SU-DHL-6 (cell line): ENCODE measurements around the gene SPTBN5.

Experiments used
- H2AFZ ChIP-seq: fragments of 200-600 bp; sonication (generic); 2 replicates; pipeline ENCODE4 v1.6.1; 2014; ENCODE audit warnings: low read depth, mild to moderate bottlenecking, moderate library complexity, mixed read lengths, antibody characterized with exemption, low read length; ENCODE audit not compliant: severe bottlenecking
- H3F3A ChIP-seq: fragments of 200-600 bp; shearing (Covaris generic); 2 replicates; pipeline ENCODE4 v1.6.0; 2016; ENCODE audit warnings: antibody characterized with exemption, mild to moderate bottlenecking; ENCODE audit not compliant: insufficient read depth
- H3K27ac ChIP-seq: fragments of 200-600 bp; sonication (generic); 2 replicates; pipeline ENCODE4 v1.5.1; 2016; ENCODE audit warnings: low read depth, mild to moderate bottlenecking, low read length, moderate library complexity, mixed read lengths
- H3K27me3 ChIP-seq: fragments of 200-600 bp; sonication (generic), shearing (Covaris generic); 2 replicates; pipeline ENCODE4 v1.6.0; 2014; ENCODE audit warnings: mild to moderate bottlenecking, low read length
- H3K36me3 ChIP-seq: fragments of 200-600 bp; sonication (generic); 2 replicates; pipeline ENCODE4 v1.6.1; 2014; ENCODE audit warnings: mild to moderate bottlenecking, low read length, mixed read lengths
- H3K4me2 ChIP-seq: fragments of 300-600, 200-600 bp; shearing (Covaris generic), sonication (generic); 2 replicates; pipeline ENCODE4 v1.6.0; 2014; ENCODE audit warnings: low read length, low read depth, mild to moderate bottlenecking; ENCODE audit not compliant: poor library complexity, severe bottlenecking
- H3K4me3 ChIP-seq: fragments of 200-600 bp; sonication (generic); 2 replicates; pipeline ENCODE4 v1.5.1; 2014; ENCODE audit warnings: antibody characterized with exemption, low read length, mild to moderate bottlenecking, mixed read lengths; ENCODE audit not compliant: insufficient read depth, poor library complexity, severe bottlenecking
- H3K79me2 ChIP-seq: fragments of 200-600 bp; sonication (generic); 2 replicates; pipeline ENCODE4 v1.6.1; 2014; ENCODE audit warnings: mild to moderate bottlenecking, low read length, moderate library complexity; ENCODE audit not compliant: insufficient read depth
- H3K9ac ChIP-seq: fragments of 200-600 bp; sonication (generic); 2 replicates; pipeline ENCODE4 v1.7.0; 2014; ENCODE audit warnings: mild to moderate bottlenecking, low read length
- H3K9me2 ChIP-seq: fragments of 200-600 bp; sonication (generic); replicated peaks from 2 replicates; pipeline ENCODE4 v1.6.1; 2014; ENCODE audit warnings: low read length; ENCODE audit not compliant: insufficient read depth
- H3K9me3 ChIP-seq: fragments of 200-600 bp; sonication (generic); 2 replicates; pipeline ENCODE4 v1.6.1; 2014; ENCODE audit warnings: low read length, mixed read lengths; ENCODE audit not compliant: insufficient read depth
- H4K20me1 ChIP-seq: fragments of 200-600 bp; sonication (generic); 2 replicates; pipeline ENCODE4 v1.6.1; 2014; ENCODE audit warnings: low read depth, mild to moderate bottlenecking, antibody characterized with exemption, low read length, moderate library complexity, mixed read lengths
- CTCF ChIP-seq: fragments of 200-600 bp; sonication (generic); IDR thresholded peaks from one replicate; pipeline ENCODE4 v1.5.1; 2017; ENCODE audit warnings: antibody characterized with exemption, mild to moderate bottlenecking, low read length, moderate library complexity; ENCODE audit not compliant: insufficient read depth, poor library complexity, severe bottlenecking
- EZH2phosphoT487 ChIP-seq: fragments of 200-600 bp; sonication (generic), shearing (Covaris generic); conservative IDR thresholded peaks from 2 replicates; pipeline ENCODE4 v1.6.1; 2018; ENCODE audit warnings: mild to moderate bottlenecking, antibody characterized with exemption, low read length, moderate library complexity, mixed read lengths

Gene SPTBN5

GRCh38 chr15:41860049-41860828 lies 33.6 kb downstream of the SPTBN5 start:
- H3K79me2 ChIP-seq, result no peaks in the 10 kb centered on the region
- no peak overlapping the region for H3K27ac ChIP-seq
- H3K4me2 ChIP-seq, result no peak overlapping the region
- no peaks in the 10 kb centered on the region for H4K20me1 ChIP-seq
- H2AFZ ChIP-seq, result no peak overlapping the region
- H3K36me3 ChIP-seq, result no peaks in the 10 kb centered on the region
- H3K9me3 ChIP-seq, result no peaks in the 10 kb centered on the region
- H3K4me3 ChIP-seq, result no peak overlapping the region
- no peaks in the 10 kb centered on the region for H3K9me2 ChIP-seq
- no peaks in the 10 kb centered on the region for H3K27me3 ChIP-seq
- H3K9ac ChIP-seq, result no peak overlapping the region
- TF ChIP-seq EZH2phosphoT487 (no peak), CTCF (no peak)
- H3F3A ChIP-seq, result no peaks in the 10 kb centered on the region

GRCh38 chr15:41858756-41859155 lies 35.1 kb downstream of the SPTBN5 start:
- TF ChIP-seq CTCF, result no peak
- Histone ChIP-seq H3K36me3 (no peaks in the 10 kb centered on the region), H4K20me1 (no peaks in the 10 kb centered on the region), H3K4me2 (no peak overlapping the region), H3K27ac (no peak overlapping the region), H3K9me3 (no peaks in the 10 kb centered on the region), H3K9me2 (no peaks in the 10 kb centered on the region), H3K27me3 (no peaks in the 10 kb centered on the region), H3F3A (no peaks in the 10 kb centered on the region), H3K79me2 (no peaks in the 10 kb centered on the region), H2AFZ (no peak overlapping the region), H3K4me3 (no peak overlapping the region), H3K9ac (no peak overlapping the region)

GRCh38 chr15:41857316-41857715 lies 36.5 kb downstream of the SPTBN5 start:
- Histone ChIP-seq H3K79me2 (no peaks in the 10 kb centered on the region), H3K27ac (no peak overlapping the region), H3K27me3 (no peaks in the 10 kb centered on the region), H3K36me3 (no peaks in the 10 kb centered on the region), H3K9me2 (no peaks in the 10 kb centered on the region), H3K4me3 (no peak overlapping the region), H4K20me1 (no peaks in the 10 kb centered on the region), H3F3A (no peaks in the 10 kb centered on the region), H3K4me2 (no peak overlapping the region), H3K9me3 (no peaks in the 10 kb centered on the region), H3K9ac (no peak overlapping the region), H2AFZ (no peak overlapping the region)
- TF ChIP-seq CTCF (no peak), EZH2phosphoT487 (no peak)
